ENCODE results near the gene EIF2S3. TPM values are rescaled to one million over a fixed set of nuclear protein-coding genes. Genes with fewer than 3 reads are reported as not detected.

The EIF2S3 gene
- total RNA-seq, 1 donor from 2014 or later: 295 TPM

DNA sequence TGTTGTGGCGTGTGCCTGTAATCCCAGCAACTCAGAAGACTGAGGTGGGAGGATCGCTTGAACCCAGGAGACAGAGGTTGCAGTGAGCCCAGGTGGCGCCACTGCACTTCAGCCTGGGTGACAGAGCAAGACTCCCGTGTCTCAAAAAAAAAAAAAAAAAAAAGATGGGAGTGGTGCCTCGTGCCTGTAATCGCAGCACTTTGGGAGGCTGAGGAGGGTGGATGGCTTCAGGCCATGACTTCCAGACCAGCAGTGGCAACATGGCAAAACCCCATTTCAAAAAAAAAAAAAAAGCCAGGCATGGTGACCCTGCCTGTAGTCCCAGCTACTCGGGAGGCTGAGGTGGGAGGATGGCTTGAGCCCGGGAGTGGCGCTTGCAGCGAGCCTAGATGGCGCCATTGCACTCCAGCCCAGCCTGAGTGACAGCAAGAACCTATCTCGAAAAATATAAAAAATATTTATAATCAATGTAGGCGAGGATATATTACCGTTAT lies 27.0 kb downstream of the EIF2S3 start:
- Mint-ChIP-seq H3K27ac (ENCODE audit: unreplicated experiment) (no peak overlapping the region), H3K4me3 (ENCODE audit: unreplicated experiment) (peak overlapping the region; percentile 49), H3K4me1 (ENCODE audit: low read depth) (peaks cover 19% of the 10 kb centered on the region), H3K36me3 (ENCODE audit: low read depth) (peaks cover 14% of the 10 kb centered on the region), H3K27me3 (ENCODE audit: low read depth) (no peaks in the 10 kb centered on the region), H3K9me3 (ENCODE audit: low read depth) (no peaks in the 10 kb centered on the region)
- TF ChIP-seq, protein P1, sequence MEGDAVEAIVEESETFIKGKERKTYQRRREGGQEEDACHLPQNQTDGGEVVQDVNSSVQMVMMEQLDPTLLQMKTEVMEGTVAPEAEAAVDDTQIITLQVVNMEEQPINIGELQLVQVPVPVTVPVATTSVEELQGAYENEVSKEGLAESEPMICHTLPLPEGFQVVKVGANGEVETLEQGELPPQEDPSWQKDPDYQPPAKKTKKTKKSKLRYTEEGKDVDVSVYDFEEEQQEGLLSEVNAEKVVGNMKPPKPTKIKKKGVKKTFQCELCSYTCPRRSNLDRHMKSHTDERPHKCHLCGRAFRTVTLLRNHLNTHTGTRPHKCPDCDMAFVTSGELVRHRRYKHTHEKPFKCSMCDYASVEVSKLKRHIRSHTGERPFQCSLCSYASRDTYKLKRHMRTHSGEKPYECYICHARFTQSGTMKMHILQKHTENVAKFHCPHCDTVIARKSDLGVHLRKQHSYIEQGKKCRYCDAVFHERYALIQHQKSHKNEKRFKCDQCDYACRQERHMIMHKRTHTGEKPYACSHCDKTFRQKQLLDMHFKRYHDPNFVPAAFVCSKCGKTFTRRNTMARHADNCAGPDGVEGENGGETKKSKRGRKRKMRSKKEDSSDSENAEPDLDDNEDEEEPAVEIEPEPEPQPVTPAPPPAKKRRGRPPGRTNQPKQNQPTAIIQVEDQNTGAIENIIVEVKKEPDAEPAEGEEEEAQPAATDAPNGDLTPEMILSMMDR (IDR thresholded peaks at IDR 0.05): peak; percentile 85
- DNase-seq (ENCODE audit: low spot score): no peak

DNA sequence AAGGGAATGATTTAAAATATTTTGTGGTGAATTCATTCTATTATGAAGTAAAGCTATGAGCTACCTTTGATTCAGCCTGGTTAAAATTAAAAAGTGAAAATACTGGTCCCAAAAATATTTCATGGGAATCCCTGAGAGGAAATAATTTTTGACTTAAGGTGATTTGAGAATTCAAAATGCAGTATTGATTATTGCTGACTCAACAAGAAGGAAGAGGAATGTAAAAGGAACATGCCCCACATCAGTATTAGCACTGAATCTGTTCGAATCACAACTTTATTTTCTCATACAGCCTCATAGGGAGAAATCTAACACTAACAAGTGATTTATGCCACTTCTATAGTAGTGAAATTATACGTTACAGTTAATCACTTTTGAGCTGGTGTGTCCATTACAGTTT lies 27.7 kb downstream of the EIF2S3 start:
- Mint-ChIP-seq H3K27me3 (ENCODE audit: low read depth) (no peaks in the 10 kb centered on the region), H3K27ac (ENCODE audit: unreplicated experiment) (no peak overlapping the region), H3K9me3 (ENCODE audit: low read depth) (no peaks in the 10 kb centered on the region), H3K36me3 (ENCODE audit: low read depth) (peaks cover 10% of the 10 kb centered on the region), H3K4me1 (ENCODE audit: low read depth) (peaks cover 19% of the 10 kb centered on the region), H3K4me3 (ENCODE audit: unreplicated experiment) (no peak overlapping the region)
- no peak for DNase-seq (ENCODE audit: low spot score)
- TF ChIP-seq, protein P1 (IDR thresholded peaks at IDR 0.05): no peak

DNA sequence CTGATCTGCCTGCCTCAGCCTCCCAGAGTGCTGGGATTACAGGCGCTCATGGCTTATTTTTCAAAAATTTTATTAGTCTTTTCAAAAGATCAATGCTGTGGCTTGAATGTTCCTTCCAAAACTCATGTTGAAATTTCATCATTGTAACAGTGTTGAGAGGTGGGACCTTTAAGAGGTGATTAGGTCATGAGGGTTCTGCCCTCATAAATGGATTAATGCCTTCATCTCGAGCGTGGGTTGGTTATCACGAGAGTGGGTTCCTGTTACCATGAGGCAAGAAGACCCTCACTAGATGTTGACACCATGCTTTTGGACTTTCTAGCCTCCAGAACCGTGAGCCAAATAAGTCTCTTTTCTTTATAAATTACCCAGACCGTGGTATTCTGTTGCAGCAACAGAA lies 30.3 kb downstream of the EIF2S3 start:
- Mint-ChIP-seq H3K27ac (ENCODE audit: unreplicated experiment) (no peak overlapping the region), H3K36me3 (ENCODE audit: low read depth) (no peaks in the 10 kb centered on the region)
- no peak for DNase-seq (ENCODE audit: low spot score)

DNA sequence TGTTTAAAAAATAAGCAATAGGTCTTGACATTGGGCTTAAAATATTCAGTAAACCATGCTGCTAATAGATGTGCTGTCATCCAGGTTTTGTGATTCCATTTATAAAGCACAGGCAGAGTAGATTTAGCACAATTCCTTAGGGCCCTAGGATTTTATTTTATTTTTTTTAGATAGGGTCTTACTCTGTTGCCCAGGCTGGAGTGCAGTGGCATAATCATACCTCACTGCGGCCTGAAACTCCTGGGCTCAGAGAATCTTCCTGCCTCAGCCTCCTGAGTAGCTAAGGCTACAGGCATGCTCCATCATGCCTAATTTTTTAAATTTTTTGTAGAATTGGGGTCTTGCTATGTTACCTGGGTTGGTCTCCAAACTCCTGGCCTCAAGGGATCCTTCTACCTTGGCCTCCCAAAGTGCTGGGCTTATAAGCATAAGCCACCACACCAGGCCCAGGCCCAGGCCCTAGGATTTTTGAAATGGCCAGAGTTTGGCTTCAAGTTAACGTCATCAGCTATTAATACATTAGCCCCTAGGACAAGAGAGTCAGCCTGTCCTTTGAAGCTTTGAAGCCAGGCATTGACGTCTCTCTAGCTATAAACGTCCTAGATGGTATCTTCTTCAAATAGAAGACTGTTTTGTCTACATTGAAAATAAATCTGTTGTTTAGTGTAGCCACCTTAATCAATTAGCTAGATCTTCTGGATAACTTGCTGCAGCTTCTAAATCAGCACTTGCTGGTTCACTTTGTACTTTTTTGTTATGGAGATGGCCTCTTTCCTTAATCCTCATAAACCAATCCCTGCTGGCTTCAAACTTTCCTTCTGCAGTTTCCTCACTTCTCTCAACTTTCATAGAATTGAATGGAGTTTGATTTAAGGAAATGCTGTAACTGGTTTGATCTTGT lies 35.8 kb downstream of the EIF2S3 start:
- no peak for DNase-seq (ENCODE audit: low spot score)
- TF ChIP-seq, protein P1 (IDR thresholded peaks at IDR 0.05): no peak
- Mint-ChIP-seq H3K36me3 (ENCODE audit: low read depth) (no peaks in the 10 kb centered on the region), H3K27ac (ENCODE audit: unreplicated experiment) (no peak overlapping the region), H3K9me3 (ENCODE audit: low read depth) (peaks cover 3% of the 10 kb centered on the region), H3K4me3 (ENCODE audit: unreplicated experiment) (no peak overlapping the region), H3K27me3 (ENCODE audit: low read depth) (no peaks in the 10 kb centered on the region), H3K4me1 (ENCODE audit: low read depth) (no peaks in the 10 kb centered on the region)

More for the DNA sequence above, 30.3 kb downstream of the EIF2S3 start:
- H3K4me1 Mint-ChIP-seq (ENCODE audit: low read depth): peaks cover 13% of the 10 kb centered on the region
- H3K4me3 Mint-ChIP-seq (ENCODE audit: unreplicated experiment): no peak overlapping the region
- TF ChIP-seq, protein P1 (IDR thresholded peaks at IDR 0.05): no peak
- no peaks in the 10 kb centered on the region for H3K27me3 Mint-ChIP-seq (ENCODE audit: low read depth)
- peaks cover 3% of the 10 kb centered on the region for H3K9me3 Mint-ChIP-seq (ENCODE audit: low read depth)

DNA sequence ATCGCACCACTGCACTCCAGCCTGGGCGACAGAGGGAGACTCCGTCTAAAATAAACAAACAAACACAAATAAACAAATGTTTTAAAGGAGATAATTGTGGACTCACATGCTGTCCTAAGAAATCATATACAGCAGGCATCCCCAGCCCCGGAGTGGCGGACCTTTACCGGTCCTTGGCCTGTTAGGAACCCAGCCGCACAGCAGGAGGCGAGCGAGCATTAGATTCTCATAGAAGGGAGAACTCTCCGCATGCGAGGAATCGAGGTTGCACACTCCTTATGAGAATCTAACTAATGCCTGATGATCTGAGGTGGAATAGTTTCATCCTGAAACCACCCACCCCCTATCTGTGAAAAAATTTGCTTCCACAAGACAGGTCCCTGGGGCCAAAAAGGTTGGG lies 39.0 kb downstream of the EIF2S3 start:
- no peaks in the 10 kb centered on the region for H3K36me3 Mint-ChIP-seq (ENCODE audit: low read depth)
- H3K4me1 Mint-ChIP-seq (ENCODE audit: low read depth): no peaks in the 10 kb centered on the region
- H3K27me3 Mint-ChIP-seq (ENCODE audit: low read depth): no peaks in the 10 kb centered on the region
- no peaks in the 10 kb centered on the region for H3K9me3 Mint-ChIP-seq (ENCODE audit: low read depth)
- H3K4me3 Mint-ChIP-seq (ENCODE audit: unreplicated experiment): no peak overlapping the region
- H3K27ac Mint-ChIP-seq (ENCODE audit: unreplicated experiment): no peak overlapping the region
- no peak for DNase-seq (ENCODE audit: low spot score)
- TF ChIP-seq, protein P1 (IDR thresholded peaks at IDR 0.05): no peak

Measured in chondrocyte (in vitro differentiated cells).